ENCODE results near the gene DVL2.
A peak's percentile ranks its signal among the peaks of the same experiment; 100 is the strongest.
"Not testable (repeated sequence)": the region's sequence is repeated elsewhere in the genome, so short reads cannot be mapped to it uniquely, and the experiment has no call there.

Gene DVL2

DNA sequence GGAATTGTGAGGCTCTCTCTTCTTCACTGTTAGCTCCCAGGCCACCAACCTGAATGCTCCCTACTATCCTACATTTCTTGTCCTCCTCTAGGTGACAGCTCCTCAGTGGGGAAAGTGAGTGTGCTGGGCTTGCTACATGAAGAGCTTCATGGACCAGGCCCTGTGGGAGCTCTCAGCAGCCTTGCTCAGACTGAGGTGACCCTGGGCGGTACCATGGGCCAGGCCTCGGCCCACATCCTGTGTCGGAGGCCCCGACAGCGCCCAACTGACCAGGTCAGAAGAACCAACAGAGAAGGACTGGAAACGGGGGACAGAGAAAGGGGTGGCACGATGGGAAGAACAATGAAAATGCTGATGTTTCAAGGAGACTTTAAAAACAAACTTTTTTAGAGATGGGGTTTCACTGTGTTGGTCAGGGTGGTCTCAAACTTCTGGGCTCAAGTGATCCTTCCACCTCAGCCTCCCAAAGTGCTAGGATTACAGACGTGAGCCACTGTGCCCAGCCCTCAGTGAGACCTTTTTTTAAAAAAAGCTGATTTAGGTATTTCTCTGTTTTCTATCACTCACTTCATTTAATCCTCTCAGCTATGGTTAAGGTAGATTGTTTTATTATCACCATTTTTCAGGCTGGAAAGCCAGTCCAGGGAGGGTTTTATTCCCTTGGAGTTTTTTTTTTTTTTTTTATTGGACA is 22.6 kb upstream of the DVL2 start:
- no peak for DNase-seq

DNA sequence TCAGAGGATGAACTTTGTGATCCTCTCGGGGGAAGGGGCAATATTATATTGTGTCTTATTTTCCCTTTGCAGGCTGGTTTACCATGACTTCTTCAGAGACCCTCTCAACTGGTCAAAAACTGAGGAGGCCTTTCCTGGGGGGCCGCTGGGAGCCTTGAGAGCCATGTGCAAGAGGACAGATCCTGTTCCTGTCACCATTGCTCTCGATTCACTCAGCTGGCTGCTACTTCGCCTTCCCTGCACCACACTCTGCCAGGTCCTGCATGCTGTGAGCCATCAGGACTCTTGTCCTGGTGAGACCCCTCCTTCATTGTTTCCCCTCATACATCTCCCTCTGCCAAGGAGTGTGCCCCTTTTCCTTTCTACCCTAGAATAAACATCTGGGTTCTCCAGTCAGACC is 20.2 kb upstream of the DVL2 start:
- no peak for DNase-seq

DNA sequence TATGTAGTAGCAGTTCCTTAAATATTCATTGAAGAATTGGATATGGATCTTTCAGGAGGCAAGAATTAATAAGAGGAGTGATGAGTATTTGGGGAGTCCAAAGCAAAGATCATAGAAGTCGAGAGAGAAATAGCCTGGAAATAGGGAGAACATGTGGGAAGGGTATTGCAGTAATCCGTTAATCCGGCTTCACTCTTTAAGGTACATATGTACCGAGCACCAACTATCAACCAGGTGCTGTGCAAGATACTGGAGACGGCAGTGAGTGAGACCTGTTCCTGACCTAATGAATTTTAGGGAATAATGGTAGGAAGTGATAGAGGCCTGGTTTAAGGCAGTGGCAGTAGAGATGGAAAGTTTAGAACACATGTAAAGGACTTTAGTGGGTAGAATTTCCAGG is 18.8 kb upstream of the DVL2 start:
- no peak for DNase-seq

DNA sequence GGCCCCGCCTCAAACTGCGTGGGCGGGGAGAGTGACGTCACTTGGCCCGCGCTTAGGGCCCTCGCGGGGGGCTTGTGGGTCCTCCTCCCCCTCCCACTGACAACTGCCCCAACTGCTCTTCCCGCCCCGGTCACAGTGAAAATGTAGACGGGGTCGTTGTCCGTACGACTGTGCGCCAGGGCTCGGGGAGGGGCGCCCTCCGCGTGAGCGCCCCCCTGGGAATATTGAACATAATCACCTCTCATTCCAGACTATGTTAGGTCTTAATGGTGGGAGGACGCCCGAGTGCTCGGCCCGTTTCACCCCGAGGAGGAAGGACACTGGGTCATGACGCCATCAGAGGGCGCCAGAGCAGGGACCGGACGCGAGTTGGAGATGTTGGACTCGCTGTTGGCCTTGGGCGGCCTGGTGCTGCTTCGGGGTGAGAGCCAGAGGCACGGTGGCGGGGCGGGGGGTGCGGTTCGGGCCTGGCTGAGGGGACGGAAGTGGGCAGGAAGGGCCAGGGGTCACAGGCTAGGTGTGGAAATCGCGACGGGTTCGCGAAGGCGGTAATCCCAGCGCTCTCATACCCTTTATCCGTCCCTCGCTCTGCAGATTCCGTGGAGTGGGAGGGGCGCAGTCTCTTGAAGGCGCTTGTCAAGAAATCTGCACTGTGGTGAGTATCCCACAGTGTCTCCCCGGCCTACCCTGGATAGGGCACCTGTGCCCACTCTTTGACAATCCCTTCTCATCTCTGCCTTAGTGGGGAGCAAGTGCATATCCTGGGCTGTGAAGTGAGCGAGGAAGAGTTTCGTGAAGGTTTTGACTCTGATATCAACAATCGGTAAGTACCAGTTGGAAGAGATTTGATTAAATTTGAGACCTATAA is 18.1 kb upstream of the DVL2 start, which contains the start of gene ELP5:
Gene ELP5, plus strand, starts transcription at position 40 of the 868 bp plus-strand sequence. Its CDS starts 336 bp downstream, at position 376.
- peak; percentile 91 to 93 for DNase-seq

DNA sequence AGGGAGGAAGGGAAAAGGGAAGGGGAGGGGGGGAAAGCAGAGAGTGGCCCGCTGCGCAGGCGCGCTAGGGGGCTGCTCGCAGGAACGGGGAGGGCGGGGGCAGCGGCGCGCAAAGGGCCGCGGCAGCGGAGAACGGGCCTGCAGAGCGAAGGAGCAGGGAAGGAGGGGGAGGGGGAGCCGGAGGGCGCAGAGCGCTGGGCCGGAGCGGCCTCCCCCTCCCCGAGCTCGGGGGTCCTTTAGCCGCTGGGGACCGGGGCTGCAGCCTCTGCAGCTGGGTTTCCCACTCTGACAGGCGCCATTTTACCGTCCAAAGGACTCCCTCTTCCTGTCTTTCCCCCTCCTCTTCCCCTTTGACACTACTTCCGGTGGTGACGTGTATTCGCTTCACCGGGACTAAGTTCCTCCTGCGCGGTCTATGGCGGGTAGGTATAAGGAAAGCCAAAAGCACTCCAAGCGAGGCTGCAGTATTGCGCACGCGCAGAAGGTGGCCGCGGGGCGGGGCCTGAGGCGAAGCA is 17.4 kb upstream of the DVL2 start, which contains the start of gene CTDNEP1:
Gene CTDNEP1, minus strand, starts transcription at position 74 of the 515 bp plus-strand sequence. CDS start 438 bp downstream, outside the sequence.
- DNase-seq: peak; percentile 99 to 100

DNA sequence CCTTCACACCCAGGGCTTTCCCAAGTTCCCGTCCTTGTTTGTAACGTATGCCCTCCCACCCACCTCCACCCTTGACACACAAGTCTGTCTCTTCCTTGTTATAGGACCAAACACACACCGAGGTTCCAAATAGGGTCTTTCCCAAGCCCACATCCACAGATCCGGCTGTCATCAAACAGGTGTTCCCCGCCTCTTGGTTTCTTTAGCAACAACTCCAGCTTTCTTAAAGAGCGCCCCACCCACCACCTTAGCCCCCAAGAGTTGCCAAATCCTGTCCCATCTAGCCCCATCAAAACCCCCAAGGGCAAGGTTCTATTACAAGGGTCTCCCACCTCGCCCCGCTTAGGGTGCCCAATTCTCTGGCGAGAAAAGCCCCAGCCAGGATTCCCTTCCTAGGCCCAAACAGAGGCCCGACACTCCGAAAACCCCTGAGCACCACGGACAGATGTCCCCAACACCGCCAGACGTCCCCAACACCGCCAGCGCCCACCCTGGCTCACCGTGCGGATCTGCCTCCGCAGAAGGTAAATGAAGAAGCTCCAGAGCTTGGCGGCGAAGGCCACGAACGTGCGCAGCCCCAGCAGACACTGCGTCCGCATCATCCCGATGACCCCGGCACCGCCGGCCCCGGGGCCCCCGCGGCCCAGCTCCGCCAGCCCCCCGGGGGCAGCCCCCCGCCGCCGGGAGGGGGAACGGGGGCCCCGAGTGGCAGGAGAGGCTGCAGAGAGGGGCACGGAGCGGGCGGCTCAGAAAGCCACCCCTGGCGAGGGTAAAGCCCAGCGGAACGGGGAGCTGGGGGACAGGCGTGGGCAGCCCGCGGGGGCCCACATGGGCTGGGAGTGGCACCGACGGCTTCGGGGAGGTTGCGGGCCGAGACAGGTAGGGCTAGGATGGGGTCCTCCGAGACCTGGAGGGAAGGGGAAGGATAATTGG is 16.6 kb upstream of the DVL2 start:
- peak; percentile 40 to 69 for DNase-seq

DNA sequence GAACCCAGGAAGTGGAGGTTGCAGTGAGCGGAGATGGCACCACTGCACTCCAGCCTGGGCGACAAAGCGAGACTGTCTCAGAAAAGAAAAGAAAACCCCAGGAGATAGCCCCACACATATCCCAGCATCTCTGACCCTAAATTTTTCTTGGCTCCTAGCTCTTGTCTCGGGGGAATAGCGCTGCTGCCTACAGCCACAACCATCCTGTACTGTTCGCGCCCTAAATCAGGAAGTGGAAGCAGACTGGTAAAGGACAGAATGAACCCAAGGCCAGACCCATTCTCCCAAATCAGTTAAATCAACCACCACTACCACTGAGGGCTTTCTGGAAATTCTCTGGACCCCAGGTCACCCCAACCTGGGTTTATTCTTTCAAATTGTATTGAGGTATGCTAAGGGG is 15.5 kb upstream of the DVL2 start:
- peak in 1 of 2 donors; percentile 8 for DNase-seq

DNA sequence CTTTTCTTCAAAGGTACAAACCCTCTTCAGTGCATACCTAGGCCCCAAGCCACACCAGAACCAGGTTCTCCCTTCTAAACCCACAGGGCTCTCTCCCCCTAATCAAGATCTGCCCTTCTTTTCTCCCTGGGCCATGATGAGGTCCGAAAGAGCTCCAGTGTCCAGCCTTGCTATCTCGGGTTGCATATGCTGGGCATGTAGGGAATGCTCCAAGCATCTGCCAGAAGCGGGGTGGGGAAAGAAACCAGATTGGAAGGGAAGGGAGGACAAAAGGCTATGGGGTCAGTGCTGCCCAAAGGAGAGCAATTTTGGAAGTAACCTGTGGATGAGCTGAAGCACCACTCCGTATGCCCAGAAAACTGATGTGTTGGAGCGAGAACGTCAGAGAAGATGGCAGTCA is 14.9 kb upstream of the DVL2 start:
- DNase-seq: no peak

DNA sequence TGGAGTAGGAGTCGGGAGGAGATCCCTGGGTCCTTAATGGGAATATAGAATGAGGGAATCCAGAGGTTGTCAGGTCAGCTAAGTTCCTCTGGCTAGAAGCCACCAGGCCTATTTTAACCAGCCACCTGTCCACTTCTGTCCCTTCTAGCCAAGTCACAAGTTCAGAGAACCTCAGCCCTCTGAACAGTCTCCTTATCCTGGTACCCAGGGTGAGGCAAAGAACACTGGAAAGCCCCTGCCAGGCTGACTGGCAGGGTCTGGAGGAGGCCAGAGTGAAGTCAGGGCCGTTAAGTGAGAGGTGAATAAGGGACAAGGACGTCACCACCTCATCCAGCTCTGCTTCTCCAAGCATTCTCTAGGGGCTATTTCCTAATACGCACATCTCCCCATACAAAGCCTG is 14.5 kb upstream of the DVL2 start:
- DNase-seq: no peak

DNA sequence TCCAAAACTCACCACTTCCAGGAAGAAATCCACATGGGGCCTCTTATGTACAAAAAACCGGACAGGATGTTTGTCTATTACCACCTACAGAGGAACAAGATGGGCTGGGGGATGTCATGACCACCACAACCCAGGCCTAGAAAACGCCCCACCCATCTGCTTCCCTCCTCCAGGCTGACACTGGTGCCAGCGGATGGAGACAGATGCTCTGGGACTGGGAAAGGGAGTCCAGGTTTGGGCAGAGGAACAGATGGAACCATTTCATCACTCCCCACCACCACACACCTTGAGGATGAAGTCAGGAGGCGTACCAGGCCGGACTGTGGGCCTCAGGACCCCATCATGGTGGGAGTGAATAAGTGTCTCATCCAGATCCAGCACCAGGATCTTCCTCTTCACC is 12.5 kb upstream of the DVL2 start:
- DNase-seq: no peak

DNA sequence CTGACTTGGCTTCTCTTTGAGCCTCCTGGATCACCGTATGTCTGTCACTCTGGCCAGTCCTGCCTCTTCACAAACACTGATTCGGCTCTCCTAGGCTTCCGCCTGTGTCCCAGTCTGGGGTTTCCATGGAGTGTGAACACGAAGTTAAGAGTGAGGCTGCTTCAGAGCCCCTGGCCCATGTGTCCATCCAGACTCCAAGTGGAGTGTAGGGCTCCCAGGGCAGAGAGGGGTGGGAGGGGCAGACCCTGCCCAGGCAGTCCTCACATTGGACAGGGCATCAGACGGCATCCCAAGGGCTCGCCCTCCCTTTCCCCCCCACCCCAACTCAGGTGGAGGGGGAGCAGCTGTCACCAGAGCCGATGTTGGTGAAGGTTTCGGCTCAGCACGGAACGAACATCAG is 9.5 kb upstream of the DVL2 start:
- not testable (repeated sequence) for DNase-seq

DNA sequence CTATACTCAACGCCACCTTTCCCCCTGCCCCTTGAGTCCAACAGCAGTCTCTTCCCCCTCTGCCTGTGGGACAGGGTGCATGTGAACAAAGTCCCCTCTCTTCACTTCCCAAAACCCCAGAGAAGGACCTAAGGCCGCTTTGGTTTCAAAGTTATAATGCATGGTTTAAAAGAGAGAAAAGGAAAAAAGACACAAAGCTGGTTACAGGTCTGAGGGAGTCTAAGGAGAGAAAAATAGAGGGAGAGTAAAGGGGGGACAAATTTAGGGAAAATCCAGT is 9.1 kb upstream of the DVL2 start:
- DNase-seq: peak in 1 of 2 donors; percentile 6

DNA sequence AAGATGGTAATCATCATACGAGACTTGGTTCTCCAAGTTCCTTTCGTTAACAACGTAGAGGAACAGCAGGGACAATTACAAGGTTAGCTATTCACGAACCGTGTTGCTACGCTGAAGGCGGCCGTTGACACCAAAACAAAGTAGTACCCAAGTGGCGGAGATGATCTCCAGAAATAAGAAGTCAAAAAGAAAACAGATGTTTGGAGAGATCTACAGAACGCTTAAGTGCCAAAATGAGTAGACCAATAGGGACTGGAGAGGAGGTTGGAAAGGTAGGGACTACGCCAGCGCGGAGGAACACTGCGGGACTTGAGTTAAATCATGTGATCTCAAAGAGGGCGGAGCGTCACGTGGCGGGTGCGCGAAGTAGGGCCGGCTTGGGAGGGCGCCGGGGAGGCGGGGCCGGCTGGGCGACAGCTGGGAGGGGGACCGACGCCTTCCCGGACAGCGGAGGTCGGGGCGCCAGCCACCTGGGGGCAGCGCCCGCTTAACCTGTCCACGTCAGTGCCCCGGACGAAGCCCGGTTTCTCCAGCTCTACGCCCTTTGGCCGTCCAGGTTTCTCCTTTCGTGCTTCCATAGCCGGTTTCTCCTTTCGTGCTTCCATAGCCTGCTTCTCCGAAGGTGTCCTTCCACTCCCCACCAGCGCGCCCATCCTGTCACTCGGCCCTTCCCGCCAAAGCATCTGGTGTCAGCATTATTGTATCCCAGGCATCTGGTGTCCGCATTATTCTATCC is 8.6 kb upstream of the DVL2 start:
- DNase-seq: peak; percentile 94 to 96

DNA sequence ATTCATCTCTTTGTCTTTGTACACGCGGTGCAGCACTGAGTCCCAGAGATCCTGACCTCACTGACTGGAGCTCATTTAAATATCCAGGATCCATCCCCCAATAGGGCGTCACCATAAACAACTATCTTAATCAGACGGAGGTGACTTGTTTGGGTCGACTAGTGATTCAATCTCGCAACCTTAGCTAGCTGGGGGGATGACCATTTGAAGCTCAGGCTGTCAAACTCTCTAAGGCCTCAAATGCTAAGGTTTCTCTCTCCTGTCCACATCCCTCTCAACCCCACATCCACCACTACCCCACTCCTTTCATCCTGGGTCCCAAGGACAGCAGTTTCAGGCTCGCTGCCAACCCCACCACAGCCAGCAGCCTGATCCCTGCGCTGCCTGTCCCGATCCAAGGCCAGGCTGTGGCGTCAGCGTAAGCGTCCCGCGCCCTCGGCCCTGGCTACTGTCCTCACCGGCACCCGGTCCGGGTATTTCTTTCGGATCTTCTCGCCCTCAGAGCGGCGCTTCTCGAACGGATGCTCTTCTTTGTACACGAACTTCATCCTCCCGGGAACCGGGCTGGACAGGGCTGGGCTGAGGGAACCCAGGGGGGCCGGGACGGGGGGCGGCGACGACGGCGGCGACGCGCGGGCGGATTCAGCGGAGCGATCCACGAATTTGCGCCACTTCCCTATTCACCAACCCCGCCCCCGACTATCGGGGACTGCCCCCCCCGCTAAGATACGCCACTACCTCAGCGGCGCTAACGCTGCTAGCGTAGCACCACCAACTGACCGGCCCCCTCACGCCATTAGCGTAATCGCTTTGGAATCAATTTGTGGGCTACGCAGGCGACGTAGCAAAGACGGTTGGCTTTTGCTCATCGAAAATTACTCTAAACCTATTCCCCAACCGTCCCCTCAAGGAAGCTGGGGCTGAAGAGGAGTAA is 7.7 kb upstream of the DVL2 start, which contains the start of gene GABARAP:
Gene GABARAP, minus strand, starts transcription at position 667 of the 934 bp plus-strand sequence. Its CDS starts 119 bp downstream, at position 548.
- DNase-seq: peak; percentile 92 to 94

DNA sequence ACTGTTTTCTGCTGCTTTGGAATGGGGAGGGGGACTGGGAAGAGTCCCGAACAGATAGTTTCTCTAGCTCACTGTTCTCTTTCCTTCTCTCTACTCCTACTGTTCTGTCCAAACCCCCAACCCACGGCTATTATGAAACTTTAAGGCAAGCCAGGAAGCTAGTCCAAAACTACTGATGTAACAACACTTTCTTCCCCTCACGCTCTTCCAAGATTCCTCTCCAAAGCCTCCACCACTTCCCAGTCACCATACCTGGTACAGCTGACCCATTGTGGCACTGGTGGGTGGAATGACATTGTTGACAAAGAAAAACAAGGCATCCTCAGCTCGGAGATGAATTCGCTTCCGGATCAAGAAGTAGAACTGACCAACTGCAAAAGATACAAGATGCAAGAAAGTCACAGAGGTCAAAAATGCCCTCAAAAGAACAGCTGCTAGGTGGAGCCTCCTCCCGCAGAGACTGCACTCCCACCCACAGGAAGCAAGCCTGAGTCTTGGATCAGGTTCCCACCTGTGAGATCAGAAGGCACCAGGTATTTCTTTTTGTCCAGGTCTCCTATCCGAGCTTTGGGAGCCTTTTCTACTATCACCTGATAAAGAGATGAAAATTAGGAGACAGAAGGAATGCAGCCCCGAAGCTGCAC is 6.9 kb upstream of the DVL2 start:
- peak in 1 of 2 donors; percentile 51 for DNase-seq

DNA sequence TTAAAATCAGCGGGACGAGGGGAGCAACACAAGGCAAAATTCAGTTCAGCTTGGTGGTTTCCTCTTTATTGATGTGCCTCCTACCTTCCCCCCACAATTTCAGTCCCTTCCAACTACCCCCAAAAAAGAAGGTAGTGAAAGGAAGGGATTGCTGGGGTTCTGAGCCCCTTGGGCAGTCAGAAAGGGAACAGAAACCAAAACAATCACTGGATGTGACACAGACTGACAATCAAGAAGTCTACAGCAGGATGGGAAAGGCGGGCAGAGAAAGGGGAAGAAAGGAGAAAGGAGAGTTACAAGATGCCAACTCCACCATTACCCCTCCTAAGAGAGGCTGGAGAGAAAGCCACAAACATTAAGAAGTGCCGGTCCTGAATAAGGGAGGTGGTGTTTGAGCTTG is 6.1 kb upstream of the DVL2 start:
- peak; percentile 48 to 64 for DNase-seq

DNA sequence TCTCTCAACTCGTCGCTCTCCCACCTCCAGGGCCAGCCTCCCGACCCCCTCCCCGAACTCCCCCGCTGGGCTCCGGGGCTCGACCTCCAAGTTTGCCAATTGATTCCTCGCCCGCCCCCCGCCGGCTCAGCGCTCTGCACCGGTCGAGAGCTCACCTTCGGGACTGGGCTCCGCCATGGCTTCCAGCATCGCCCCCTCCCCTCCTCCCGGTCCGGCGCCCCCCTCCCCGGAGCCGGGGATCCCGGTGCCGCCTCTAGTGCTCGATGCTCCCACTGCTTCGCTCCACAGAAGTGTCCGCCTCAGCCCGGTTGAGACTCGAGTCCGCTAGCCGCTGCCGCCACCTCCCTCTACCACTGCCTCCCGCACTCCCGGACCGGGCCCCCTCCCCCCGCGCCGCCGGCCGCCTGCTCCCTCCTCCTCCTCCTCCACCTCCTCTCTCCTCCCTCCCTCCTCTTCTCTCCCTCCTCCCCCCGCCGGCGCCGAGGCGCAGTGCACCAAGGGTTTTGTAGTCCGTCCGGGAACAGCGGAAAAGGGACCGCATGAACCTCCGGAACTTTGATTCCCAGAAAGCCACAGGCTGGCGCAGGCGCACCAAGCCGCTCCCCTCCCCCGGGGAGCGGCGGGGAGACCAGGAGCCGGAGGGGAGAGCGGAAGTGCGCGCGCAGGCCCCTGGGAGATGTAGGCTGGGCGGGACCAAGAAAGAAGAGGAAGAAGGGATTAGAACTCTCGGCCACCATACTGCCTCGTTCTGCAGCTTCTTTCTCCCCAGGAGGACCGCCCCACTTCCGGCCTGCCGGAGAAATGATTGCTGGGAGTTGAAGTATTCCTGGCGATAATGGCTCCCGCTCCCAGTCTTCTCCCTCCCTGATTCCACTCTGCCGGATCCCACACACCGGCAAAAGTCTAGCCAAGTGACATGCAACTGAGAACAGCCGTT is 5.0 kb upstream of the DVL2 start, which contains the start of gene PHF23:
Gene PHF23, minus strand, starts transcription at position 367 of the 937 bp plus-strand sequence. Its CDS starts 178 bp downstream, at position 189.
- DNase-seq: peak; percentile 99 to 100

DNA sequence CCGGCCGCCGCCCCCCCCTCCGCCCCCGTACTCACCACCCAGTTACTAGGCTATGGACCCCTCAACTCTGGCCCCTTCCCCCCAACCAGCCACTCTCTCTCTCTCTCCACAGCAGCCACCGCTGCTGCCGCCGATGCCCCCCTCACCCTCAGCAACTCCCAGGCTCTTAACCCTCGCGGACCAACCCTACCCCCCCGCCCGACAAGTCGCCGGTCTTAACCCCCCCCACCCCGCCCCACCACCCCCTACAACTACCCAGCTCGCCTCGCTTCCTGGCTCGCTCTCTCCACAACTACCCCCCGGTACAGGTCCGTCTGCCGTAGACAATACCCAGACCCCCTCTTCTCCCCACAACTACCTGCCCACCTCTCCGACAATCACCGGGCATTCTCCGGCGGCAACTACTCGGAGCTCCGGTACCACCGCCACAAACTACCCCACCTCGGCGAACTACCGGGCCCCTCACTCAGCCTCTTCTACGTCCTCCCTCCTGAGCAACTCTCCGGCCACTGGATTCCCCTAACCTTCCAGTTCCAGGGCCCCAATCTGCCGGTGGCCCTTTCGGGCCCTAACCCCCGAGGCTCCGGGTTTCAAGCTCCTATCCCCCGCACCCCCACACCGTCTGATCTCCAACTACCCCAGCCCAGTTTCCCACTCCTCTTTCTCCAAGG is 4.2 kb upstream of the DVL2 start:
- peak in 1 of 2 donors; percentile 4 for DNase-seq
